ENCODE data around the gene ZMYND10. TPM values are rescaled to one million over a fixed set of nuclear protein-coding genes. Genes with fewer than 3 reads are reported as not detected.

The ZMYND10 gene
- total and polyA plus RNA-seq, 9 of the 15 experiments (the other 6 are each of a cell fraction or from before 2014, with no cell fraction given), result 0.20 to 2.8 (median 0.70) TPM

GRCh38 chr3:50299929-50300680 is 45.4 kb downstream of the ZMYND10 start:
- CTCF ChIA-PET (ENCODE audit: low intra/inter-chr PET ratio), result no interaction called here
- intact Hi-C loops (cut with micrococcal nuclease) (loop anchor here (2.0 kb wide), 1 partner anchor 29 kb away; the partner anchor contains the start of gene TUSC2), in situ Hi-C loops (cut with MboI) (no loop called here)
- Histone ChIP-seq H3K27ac (ENCODE audit: extremely low read depth, low read depth, low read length) (peak overlapping the region; percentile 99), H3K79me2 (ENCODE audit: control insufficient read depth, insufficient read depth, low read length) (peaks cover 49% of the 10 kb centered on the region), H3K9ac (ENCODE audit: insufficient read depth in 1 of 2, low read depth in 2 of 2, low read length in 2 of 2) (peak overlapping the region; percentile 87 to 94), H3K36me3 (ENCODE audit: control insufficient read depth, insufficient read depth, low read length) (peaks cover 19% of the 10 kb centered on the region; the same call in 2 of the 3 replicates), H4K20me1 (replicated peaks; ENCODE audit: control insufficient read depth, insufficient read depth, low read length) (no peaks in the 10 kb centered on the region), H3K4me2 (ENCODE audit: insufficient read depth, low read length) (peak overlapping the region; percentile 94), H3K4me1 (replicated peaks in 1 of 2; ENCODE audit: control insufficient read depth in 2 of 2, insufficient read depth in 2 of 2, low read length in 2 of 2) (peaks cover 25 to 66% of the 10 kb centered on the region in 2 experiments; a peak in 4 of 5 replicates), H3K9me3 (replicated peaks; ENCODE audit: control insufficient read depth, insufficient read depth, low read depth, low read length) (no peaks in the 10 kb centered on the region), H3K9me1 (ENCODE audit: control insufficient read depth, insufficient read depth, low read length) (no peaks in the 10 kb centered on the region), H2AFZ (ENCODE audit: low read depth, low read length) (peak overlapping the region; percentile 74), H3K4me3 (peak overlapping the region; percentile 83), H3K27me3 (ENCODE audit: control insufficient read depth in 2 of 2, insufficient read depth in 2 of 2, low read length in 2 of 2) (no peaks in the 10 kb centered on the region)
- BruUV-seq (replicated peaks), result TSS peak; percentile 95
- WGBS (ENCODE audit: insufficient coverage, low coverage, missing lambda C conversion rate), result 28% methylated on average over 11 of the region's 12 CpGs
- ATAC-seq, result peak; percentile 5; the same call in 1 of the 3 replicates
- POLR2A ChIA-PET, result interaction anchor here (0.5 to 1.1 kb wide), 6 partner anchors 15 to 54 kb away, joined by 3 to 6 read pairs (median 4); partner anchors contain the start of gene TUSC2
- FAIRE-seq, result peak; percentile 87
- DNase-seq (ENCODE audit: extremely low read depth in 1 of 4, low spot score in 3 of 4), result peak in 2 of 4 experiments; percentile 19 to 48
- no peak for TF ChIP-seq RBM15 (IDR thresholded peaks at IDR 0.05; ENCODE audit: insufficient read depth, low read length)
- TF ChIP-seq FOXJ2 (tag; IDR thresholded peaks at IDR 0.05), result no peak
- no peak for TF ChIP-seq FOXM1 (IDR thresholded peaks at IDR 0.05; ENCODE audit: low read depth)
- TF ChIP-seq FOXM1 (CRISPR knock-in tag; IDR thresholded peaks at IDR 0.05; ENCODE audit: low read depth), result no peak
- TF ChIP-seq ZNF592 (IDR thresholded peaks at IDR 0.05), result peak; percentile 94
- no peak for TF ChIP-seq STAT5B (CRISPR knock-in tag; IDR thresholded peaks at IDR 0.05)
- no peak for TF ChIP-seq JUN (IDR thresholded peaks at IDR 0.05; ENCODE audit: borderline replicate concordance, low read depth, low read length)
- peak; percentile 50; the same call in 1 of the 2 replicates for TF ChIP-seq JUN (CRISPR knock-in tag; IDR thresholded peaks at IDR 0.05; ENCODE audit: borderline replicate concordance)
- TF ChIP-seq NCOA1 (IDR thresholded peaks at IDR 0.05; ENCODE audit: low read depth), result no peak
- no peak; a peak in 1 of 6 replicates for TF ChIP-seq ZBTB11 (CRISPR knock-in tag; IDR thresholded peaks at IDR 0.05)
- TF ChIP-seq ZNF146 (CRISPR knock-in tag; IDR thresholded peaks at IDR 0.05; ENCODE audit: unreplicated experiment), result no peak
- TF ChIP-seq SMARCB1 (IDR thresholded peaks at IDR 0.05; ENCODE audit: insufficient read length, low read depth), result no peak
- no peak for TF ChIP-seq NCOA2 (IDR thresholded peaks at IDR 0.05; ENCODE audit: partially characterized antibody in 2 of 2)
- no peak for TF ChIP-seq HDAC8 (tag; IDR thresholded peaks at IDR 0.05)

All from K562 (cell line).